Right atrium auricular region (tissue), 2 donors: Measurements from ENCODE around the gene STARD13. TPM values are rescaled to one million over a fixed set of nuclear protein-coding genes. Genes with fewer than 3 reads are reported as not detected.

Experiments used
- DNase-seq: peaks from one replicate; pipeline ENCODE4 v3.0.0-alpha.2; 2019; ENCODE audit warnings: low spot score
- H3K27ac ChIP-seq, 2 donors: fragments of 200-600 bp; sonication (generic); 1 replicate in 1 of 2; 2 replicates in 1 of 2; pipeline ENCODE4 v1.5.1; 2016 to 2019
- H3K27me3 ChIP-seq, 2 donors: fragments of 200-600 bp; sonication (generic); one replicate each; pipeline versions ENCODE4 v1.5.1 to v1.6.0; 2017 to 2019
- H3K36me3 ChIP-seq: fragments of 200-600 bp; sonication (generic); one replicate; pipeline ENCODE4 v1.5.1; 2016
- H3K4me1 ChIP-seq, 2 donors: fragments of 200-600 bp; sonication (generic); one replicate each; pipeline versions ENCODE4 v1.5.1 to v1.6.0; 2017 to 2019
- H3K4me3 ChIP-seq, 2 donors: fragments of 200-600 bp; sonication (generic); 1 replicate in 1 of 2; 2 replicates in 1 of 2; pipeline ENCODE4 v1.5.1; 2017 to 2019; ENCODE audit warnings: mild to moderate bottlenecking in 1 of 2, moderate library complexity in 1 of 2
- H3K9me3 ChIP-seq, 2 donors: fragments of 200-600 bp; sonication (generic); one replicate each; pipeline ENCODE4 v1.5.1; 2019
- total RNA-seq, 2 donors: library from RNA; depleted of rRNA; stranded (reverse); fragments of >200 nt; gene quantifications; one replicate each; pipeline ENCODE4 v1.1.0, GENCODE V29; 2016
- TF ChIP-seq, protein P1 (sequence below), 2 donors: fragments of 200-600 bp; sonication (generic); IDR thresholded peaks; one replicate each; pipeline ENCODE4 v1.5.1; 2019; ENCODE audit warnings: antibody characterized with exemption in 2 of 2

The STARD13 gene
- total RNA-seq, 2 donors from 2014 or later, result 21.6 to 23.3 TPM

DNA sequence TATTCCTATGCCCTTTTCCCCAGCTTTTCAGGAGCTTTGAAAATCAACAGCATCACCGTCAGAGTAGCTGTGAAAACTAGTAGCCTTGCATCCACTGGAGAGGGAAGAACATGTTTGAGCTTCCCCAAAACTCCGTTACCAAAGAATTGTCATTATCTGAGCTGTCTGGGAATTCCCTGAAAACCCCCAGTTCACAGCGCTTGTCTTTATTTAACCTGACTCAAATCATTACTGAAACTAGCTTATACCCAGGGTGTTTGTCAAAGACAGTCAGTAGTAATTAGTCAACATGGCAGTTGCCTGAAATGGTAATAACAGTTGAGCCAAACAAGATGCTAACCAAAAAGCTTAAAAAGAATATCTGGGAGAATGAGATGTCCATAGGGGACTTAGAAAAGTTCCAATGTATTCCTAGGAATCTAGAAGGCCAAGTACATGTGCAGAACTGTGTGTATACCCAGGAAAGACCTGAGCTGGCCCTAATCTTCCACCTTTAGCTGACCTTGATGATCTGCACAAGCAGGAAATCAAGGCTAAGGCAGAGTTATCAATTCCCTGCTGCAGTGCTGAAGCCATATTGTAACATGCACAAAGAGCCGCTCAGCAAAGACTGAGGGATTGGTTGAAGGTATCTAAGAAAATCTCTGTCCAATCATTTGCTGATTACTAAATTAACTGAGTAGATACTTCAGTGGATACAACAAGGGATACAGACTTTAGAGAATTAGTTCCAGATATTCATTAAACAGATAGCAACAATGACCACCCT, 138.5 kb downstream of the STARD13 start:
- no peak overlapping the region for H3K4me3 ChIP-seq
- DNase-seq, result no peak
- no peaks in the 10 kb centered on the region for H3K9me3 ChIP-seq
- H3K27ac ChIP-seq, result no peak overlapping the region
- H3K36me3 ChIP-seq, result peaks cover 8% of the 10 kb centered on the region
- no peaks in the 10 kb centered on the region for H3K27me3 ChIP-seq
- peaks cover 0 to 22% of the 10 kb centered on the region in 2 donors for H3K4me1 ChIP-seq
- TF ChIP-seq, protein P1, sequence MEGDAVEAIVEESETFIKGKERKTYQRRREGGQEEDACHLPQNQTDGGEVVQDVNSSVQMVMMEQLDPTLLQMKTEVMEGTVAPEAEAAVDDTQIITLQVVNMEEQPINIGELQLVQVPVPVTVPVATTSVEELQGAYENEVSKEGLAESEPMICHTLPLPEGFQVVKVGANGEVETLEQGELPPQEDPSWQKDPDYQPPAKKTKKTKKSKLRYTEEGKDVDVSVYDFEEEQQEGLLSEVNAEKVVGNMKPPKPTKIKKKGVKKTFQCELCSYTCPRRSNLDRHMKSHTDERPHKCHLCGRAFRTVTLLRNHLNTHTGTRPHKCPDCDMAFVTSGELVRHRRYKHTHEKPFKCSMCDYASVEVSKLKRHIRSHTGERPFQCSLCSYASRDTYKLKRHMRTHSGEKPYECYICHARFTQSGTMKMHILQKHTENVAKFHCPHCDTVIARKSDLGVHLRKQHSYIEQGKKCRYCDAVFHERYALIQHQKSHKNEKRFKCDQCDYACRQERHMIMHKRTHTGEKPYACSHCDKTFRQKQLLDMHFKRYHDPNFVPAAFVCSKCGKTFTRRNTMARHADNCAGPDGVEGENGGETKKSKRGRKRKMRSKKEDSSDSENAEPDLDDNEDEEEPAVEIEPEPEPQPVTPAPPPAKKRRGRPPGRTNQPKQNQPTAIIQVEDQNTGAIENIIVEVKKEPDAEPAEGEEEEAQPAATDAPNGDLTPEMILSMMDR (IDR thresholded peaks at IDR 0.05), result no peak

DNA sequence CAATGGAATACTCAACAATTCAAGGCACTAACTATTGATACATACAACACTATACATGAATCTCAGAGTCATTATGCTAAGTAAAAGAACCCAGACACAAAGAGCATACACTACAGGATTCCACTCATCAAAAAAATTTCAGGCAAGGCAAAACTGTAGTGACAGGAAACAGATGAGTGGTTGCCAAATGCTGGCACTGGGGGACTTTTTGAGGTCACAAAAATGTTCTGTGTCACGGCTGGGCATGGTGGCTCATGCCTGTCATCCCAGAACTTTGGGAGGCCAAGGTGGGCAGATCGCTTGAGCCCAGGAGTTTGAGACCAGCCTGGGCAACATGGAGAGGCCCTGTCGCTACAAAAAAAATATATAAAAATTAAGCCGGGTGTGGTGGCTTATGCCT, 139.9 kb downstream of the STARD13 start:
- Histone ChIP-seq H3K9me3 (no peaks in the 10 kb centered on the region), H3K27ac (peak overlapping the region in 1 of 2 donors; percentile 32), H3K36me3 (peaks cover 21% of the 10 kb centered on the region), H3K4me3 (no peak overlapping the region), H3K4me1 (peaks cover 0 to 18% of the 10 kb centered on the region in 2 donors), H3K27me3 (no peaks in the 10 kb centered on the region)
- DNase-seq, result no peak
- TF ChIP-seq, protein P1 (IDR thresholded peaks at IDR 0.05), result no peak

DNA sequence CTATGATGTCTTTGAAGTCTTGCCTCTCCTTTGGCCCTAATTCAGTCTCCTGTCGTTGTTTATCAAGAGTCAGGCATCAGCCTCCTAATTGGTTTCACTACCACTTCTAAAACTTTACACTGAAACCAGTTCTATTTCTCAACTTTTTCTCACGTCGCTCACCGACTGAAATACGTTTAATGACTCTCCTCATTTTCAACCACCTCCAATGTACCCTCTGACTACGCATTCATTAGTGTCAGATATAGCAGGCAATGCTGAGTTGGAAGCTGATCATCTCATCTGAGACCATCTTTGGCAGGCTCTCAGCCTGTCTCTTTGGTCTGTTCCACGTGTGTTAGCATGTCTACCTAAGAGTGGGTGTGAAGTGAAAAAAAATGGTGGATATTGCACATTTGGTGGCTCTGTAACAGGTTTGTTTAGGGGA, 141.2 kb downstream of the STARD13 start:
- TF ChIP-seq, protein P1 (IDR thresholded peaks at IDR 0.05), result no peak
- peaks cover 24% of the 10 kb centered on the region for H3K36me3 ChIP-seq
- no peak for DNase-seq
- no peaks in the 10 kb centered on the region for H3K27me3 ChIP-seq
- no peaks in the 10 kb centered on the region for H3K9me3 ChIP-seq
- H3K27ac ChIP-seq, result peak overlapping the region in 1 of 2 donors; percentile 32
- H3K4me3 ChIP-seq, result no peak overlapping the region
- peaks cover 0 to 24% of the 10 kb centered on the region in 2 donors for H3K4me1 ChIP-seq

DNA sequence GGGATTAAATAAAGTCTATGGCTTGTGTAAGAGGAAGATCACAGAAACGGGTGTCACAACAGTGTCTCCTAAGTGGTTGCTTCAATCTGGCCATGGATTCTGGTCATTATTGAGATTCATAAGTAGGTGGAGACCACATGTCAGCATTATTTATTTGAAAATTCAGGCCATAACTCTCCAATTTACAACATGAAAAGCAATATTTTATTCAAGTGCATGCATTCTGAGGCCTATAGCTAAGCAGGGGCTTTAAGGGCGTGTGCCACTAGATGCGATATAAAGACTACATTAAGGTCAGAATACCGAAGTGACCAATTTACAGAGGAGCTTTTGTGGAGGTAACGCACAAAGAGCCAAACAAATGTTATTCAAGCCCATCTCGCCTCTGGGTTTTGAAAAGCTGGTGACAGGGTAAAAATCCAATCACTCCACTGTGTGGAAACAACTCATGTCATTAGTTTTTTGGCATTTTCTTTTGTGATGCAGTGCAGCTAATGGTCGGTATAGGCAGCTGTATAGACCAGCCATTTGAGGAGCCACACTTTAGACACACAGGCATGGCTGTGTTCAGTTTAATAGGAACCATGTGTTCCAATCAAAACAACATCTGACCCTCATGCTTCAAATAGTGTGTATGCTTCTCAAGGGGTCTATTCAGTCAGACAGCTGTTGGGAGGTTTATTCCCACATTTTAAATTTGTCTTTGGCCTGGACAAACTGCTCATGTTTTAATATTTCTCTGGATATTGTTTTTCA, 145.6 kb downstream of the STARD13 start:
- TF ChIP-seq, protein P1 (IDR thresholded peaks at IDR 0.05), result no peak
- H3K4me1 ChIP-seq, result peaks cover 0 to 37% of the 10 kb centered on the region in 2 donors
- H3K36me3 ChIP-seq, result peaks cover 34% of the 10 kb centered on the region
- no peaks in the 10 kb centered on the region for H3K27me3 ChIP-seq
- H3K9me3 ChIP-seq, result peaks cover 0 to 5% of the 10 kb centered on the region in 2 donors
- no peak overlapping the region for H3K4me3 ChIP-seq
- DNase-seq, result no peak
- H3K27ac ChIP-seq, result peak overlapping the region in 1 of 2 donors; percentile 4

- H3K4me3 ChIP-seq, result no peak overlapping the region
- H3K9me3 ChIP-seq, result peaks cover 0 to 5% of the 10 kb centered on the region in 2 donors
- TF ChIP-seq, protein P1 (IDR thresholded peaks at IDR 0.05), result no peak
- H3K4me1 ChIP-seq, result peaks cover 0 to 31% of the 10 kb centered on the region in 2 donors
- H3K27ac ChIP-seq, result peak overlapping the region; percentile 32 to 51
- no peaks in the 10 kb centered on the region for H3K27me3 ChIP-seq
- peaks cover 34% of the 10 kb centered on the region for H3K36me3 ChIP-seq
- DNase-seq, result peak; percentile 78
Measured at GRCh38 chr13:33139184-33139583, 146.4 kb downstream of the STARD13 start.
